ENCODE results near the gene FNBP1. TPM values are rescaled to one million over a fixed set of nuclear protein-coding genes. Genes with fewer than 3 reads are reported as not detected.

FNBP1 gene
- total and polyA plus RNA-seq, 2 of the 8 experiments (the other 6 are each of a cell fraction or from before 2014, with no cell fraction given), result 7.2 to 40.9 TPM

DNA sequence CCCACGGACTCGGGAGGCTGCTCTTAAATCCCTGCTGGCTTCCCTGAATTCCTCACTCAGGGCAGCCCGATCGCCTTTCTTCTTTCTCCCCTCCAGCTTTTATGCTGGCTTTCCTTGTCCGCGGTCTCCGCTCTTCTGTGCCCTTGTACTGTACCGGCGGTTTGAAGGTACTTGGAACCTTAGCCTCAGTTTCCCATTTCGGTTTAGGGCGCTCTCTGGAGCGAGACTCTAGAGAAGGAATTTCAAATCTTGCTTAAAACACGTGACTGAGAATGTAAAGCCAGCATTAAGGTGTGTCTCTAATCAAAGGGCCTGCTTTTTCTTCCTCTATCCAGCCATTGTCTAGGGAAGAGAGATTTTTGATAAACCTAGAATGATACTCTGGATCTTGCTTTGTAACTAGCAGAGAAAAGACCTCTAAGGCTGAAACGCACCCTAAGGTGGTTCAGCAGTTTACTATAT, 11.4 kb upstream of the FNBP1 start:
- H3K4me2 ChIP-seq (ENCODE audit: insufficient read depth in 1 of 2, low read depth in 2 of 2, low read length in 2 of 2), result peak overlapping the region; percentile 72 to 89
- FAIRE-seq (no peak), DNase-seq (ENCODE audit: low read depth in 1 of 2, low spot score in 2 of 2) (no peak)
- 15% methylated on average over 14 of the region's 14 CpGs; no CpG with 5 or more reads in 1 of the 2 experiments for WGBS, 2 experiments (ENCODE audit: extremely low coverage in 1 of 2, insufficient coverage in 1 of 2, insufficient read length in 1 of 2, insufficient replicate concordance in 2 of 2, low coverage in 1 of 2, low lambda C conversion rate in 2 of 2, missing lambda C conversion rate in 1 of 2)
- no peak overlapping the region for H3K23ac ChIP-seq (ENCODE audit: insufficient read length)
- H3K27ac ChIP-seq (ENCODE audit: low read depth, low read length), result no peak overlapping the region
- H2AFZ ChIP-seq (ENCODE audit: low read length), result peak overlapping the region; percentile 20; the same call in 1 of the 2 replicates
- peak overlapping the region; percentile 62; the same call in 1 of the 2 replicates for H3K18ac ChIP-seq (ENCODE audit: extremely low read depth, low read length)
- H4K91ac ChIP-seq (replicated peaks; ENCODE audit: insufficient read length, low read length), result no peak overlapping the region
- no peak overlapping the region for H4K5ac ChIP-seq (ENCODE audit: insufficient read length, low read depth, low read length)
- H2BK15ac ChIP-seq (ENCODE audit: low read length), result no peak overlapping the region
- POLR2A ChIA-PET (ENCODE audit: partially characterized antibody), result interaction anchor here (1.0 to 2.1 kb wide), 4 partner anchors 10 to 251 kb away, joined by 3 to 8 read pairs (median 5); partner anchors contain the start of gene FNBP1
- H3K27me3 ChIP-seq (replicated peaks in 1 of 4; ENCODE audit: control insufficient read depth in 3 of 4, extremely low read depth in 1 of 4, insufficient read depth in 3 of 4, low read length in 3 of 4), result no peaks in the 10 kb centered on the region
- H2BK120ac ChIP-seq (replicated peaks; ENCODE audit: low read depth, low read length), result no peak overlapping the region
- no peak overlapping the region for H2BK5ac ChIP-seq (ENCODE audit: low read depth, low read length)
- H3K79me2 ChIP-seq (ENCODE audit: control insufficient read depth in 1 of 2, insufficient read depth in 2 of 2, low read length in 2 of 2), result peaks cover 0 to 8% of the 10 kb centered on the region in 2 experiments; a peak in 2 of 4 replicates
- H4K8ac ChIP-seq (ENCODE audit: extremely low read depth, insufficient read depth, low read length), result no peak overlapping the region
- H3K56ac ChIP-seq (replicated peaks; ENCODE audit: insufficient read length, low read depth, low read length), result peak overlapping the region; percentile 1
- TF ChIP-seq HDAC2 (IDR thresholded peaks at IDR 0.05; ENCODE audit: borderline replicate concordance in 1 of 2, low read depth in 2 of 2, low read length in 2 of 2) (no peak), RAD21 (IDR thresholded peaks at IDR 0.05 in 1 of 2, conservative IDR thresholded peaks at IDR 0.05 in 1 of 2; ENCODE audit: low read depth in 2 of 2, low read length in 2 of 2) (no peak), TCF12 (IDR thresholded peaks at IDR 0.05; ENCODE audit: low read depth, low read length) (no peak), SAP30 (IDR thresholded peaks at IDR 0.05; ENCODE audit: insufficient read depth, insufficient replicate concordance, low read length) (peak; percentile 52), SRF (IDR thresholded peaks at IDR 0.05; ENCODE audit: low read depth, low read length) (no peak), KDM4A (IDR thresholded peaks at IDR 0.05; ENCODE audit: low read depth, low read length, severe bottlenecking) (no peak), SUZ12 (IDR thresholded peaks at IDR 0.05; ENCODE audit: low read length) (no peak), YY1 (IDR thresholded peaks at IDR 0.05; ENCODE audit: low read depth, low read length) (no peak)
- peak overlapping the region; percentile 79 to 94 (median 88) for H3K4me3 ChIP-seq (ENCODE audit: extremely low read depth in 1 of 4, insufficient read depth in 2 of 4, low read depth in 3 of 4, low read length in 4 of 4)
- H3K36me3 ChIP-seq (ENCODE audit: control insufficient read depth in 2 of 4, insufficient read depth in 4 of 4, low read length in 3 of 4), result no peaks in the 10 kb centered on the region
- no peak overlapping the region for H2BK20ac ChIP-seq (ENCODE audit: low read length)
- peaks cover 0 to 7% of the 10 kb centered on the region in 2 experiments for H4K20me1 ChIP-seq (replicated peaks in 1 of 2; ENCODE audit: control insufficient read depth in 1 of 2, insufficient read depth in 2 of 2, low read length in 2 of 2)
- H3K4ac ChIP-seq (replicated peaks; ENCODE audit: insufficient read length, low read depth, low read length), result no peak overlapping the region
- peak overlapping the region; percentile 63 to 81 (median 78) for H3K9ac ChIP-seq (replicated peaks in 1 of 4; ENCODE audit: extremely low read depth in 1 of 4, low read depth in 3 of 4, low read length in 3 of 4)
- 0 out of 2 replicates have a peak, but pooled peaks cover 2% of the 10 kb centered on the region for H3K23me2 ChIP-seq (ENCODE audit: low read depth, low read length)
- H3K79me1 ChIP-seq (ENCODE audit: low read depth, low read length), result peaks cover 4% of the 10 kb centered on the region; the same call in 1 of the 2 replicates
- no peaks in the 10 kb centered on the region for H3K9me3 ChIP-seq (ENCODE audit: insufficient read depth in 2 of 2, low read depth in 1 of 2, low read length in 1 of 2)
- no peak overlapping the region for H2AK5ac ChIP-seq (ENCODE audit: low read depth, low read length)
- peaks cover 0 to 3% (median 2%) of the 10 kb centered on the region in 4 experiments; a peak in 2 of 7 replicates for H3K4me1 ChIP-seq (replicated peaks in 1 of 4; ENCODE audit: control insufficient read depth in 3 of 4, insufficient read depth in 4 of 4, low read length in 3 of 4)
- H3K14ac ChIP-seq (ENCODE audit: insufficient read length), result no peak overlapping the region
- no peak overlapping the region for H2BK12ac ChIP-seq (ENCODE audit: low read depth, low read length)
- CTCF ChIA-PET (ENCODE audit: partially characterized antibody), result no interaction called here
